NCI-H526 treated with DMSO at 0.1 percent for 48 hours (cell line): ENCODE results near the gene NFATC1.

Source experiments
- DNase-seq: peaks from one replicate; lab custom pipeline; 2025; lab: John Stamatoyannopoulos, UW

The NFATC1 gene

GRCh38 chr18:79540161-79540903 is 144.6 kb downstream of the NFATC1 start:
- DNase-seq = no peak

- DNase-seq = no peak
These were observed 145.2 kb downstream of the NFATC1 start for GRCh38 chr18:79540904-79541282.

DNA sequence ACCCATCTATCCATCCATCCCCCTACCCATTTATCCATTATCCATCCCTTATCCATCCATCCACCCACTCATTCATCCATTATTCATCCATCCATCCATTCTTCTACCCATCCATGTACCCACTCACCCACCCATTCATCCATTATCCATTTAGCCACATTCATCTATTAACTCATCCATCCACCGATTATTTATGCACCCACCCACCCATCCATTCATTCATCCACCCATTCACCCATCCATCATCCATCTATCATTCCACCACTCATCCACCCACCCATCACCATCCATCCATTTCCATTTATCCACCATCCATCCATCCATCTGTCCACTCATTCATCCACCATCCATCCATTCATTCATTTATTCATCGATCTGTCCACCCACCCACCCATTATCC is 146.5 kb downstream of the NFATC1 start:
- no peak for DNase-seq

- no peak for DNase-seq
These were observed 147.4 kb downstream of the NFATC1 start for GRCh38 chr18:79542876-79543750.

DNA sequence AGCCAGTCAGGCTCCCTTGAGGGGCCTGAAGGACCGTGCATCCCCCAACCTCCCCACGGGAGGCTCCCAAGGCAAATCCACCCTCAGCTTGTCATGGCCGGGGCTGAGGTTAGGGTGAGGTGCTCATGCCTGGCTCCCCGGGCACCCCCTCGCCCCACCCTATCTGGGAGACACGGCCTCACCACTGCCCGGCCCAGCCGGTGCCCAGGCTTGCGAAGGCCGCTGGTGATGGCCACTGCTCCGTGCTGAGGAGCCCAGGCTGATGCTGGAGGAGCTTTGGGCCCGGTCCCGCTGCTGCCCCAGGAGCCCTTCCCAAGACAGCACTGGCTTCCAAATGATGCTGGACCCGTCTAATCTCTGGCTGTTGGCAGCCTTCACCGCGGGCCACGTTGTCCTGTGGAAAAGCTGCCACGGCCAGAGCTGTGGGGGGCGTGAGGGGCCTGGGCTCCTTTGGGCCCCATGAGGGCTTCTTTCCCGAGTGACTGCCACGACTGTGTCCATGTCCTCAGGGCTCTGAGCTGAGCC is 148.2 kb downstream of the NFATC1 start:
- no peak for DNase-seq

DNA sequence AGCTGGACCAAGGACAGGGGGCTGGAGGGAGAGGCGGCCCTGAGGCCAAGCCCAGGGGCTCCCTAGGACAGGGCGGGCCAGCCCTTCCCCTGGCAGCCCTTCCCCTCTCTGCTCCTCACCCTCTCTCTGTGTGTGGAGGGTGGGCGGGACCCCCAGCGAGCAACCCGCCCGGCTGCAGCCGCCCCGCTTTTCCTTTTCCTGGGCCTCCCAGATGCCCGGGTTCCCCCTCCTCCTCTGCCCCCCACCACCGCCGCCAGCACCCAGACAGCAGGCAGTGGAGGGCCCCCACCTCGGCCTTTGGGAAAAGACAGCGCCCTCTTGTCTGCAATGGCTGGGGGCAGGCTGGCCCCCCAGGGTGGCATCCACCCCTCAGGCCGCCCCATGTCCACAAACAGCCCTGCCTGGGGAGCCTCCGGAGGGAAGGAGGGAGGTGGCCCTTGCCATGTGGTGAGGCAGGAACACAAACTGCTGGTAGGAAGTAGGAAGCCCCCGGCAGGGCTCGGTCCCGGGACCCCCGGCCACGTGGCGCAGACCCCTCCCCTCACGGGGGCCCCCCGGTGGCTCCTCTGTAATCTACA is 148.7 kb downstream of the NFATC1 start:
- no peak for DNase-seq

DNA sequence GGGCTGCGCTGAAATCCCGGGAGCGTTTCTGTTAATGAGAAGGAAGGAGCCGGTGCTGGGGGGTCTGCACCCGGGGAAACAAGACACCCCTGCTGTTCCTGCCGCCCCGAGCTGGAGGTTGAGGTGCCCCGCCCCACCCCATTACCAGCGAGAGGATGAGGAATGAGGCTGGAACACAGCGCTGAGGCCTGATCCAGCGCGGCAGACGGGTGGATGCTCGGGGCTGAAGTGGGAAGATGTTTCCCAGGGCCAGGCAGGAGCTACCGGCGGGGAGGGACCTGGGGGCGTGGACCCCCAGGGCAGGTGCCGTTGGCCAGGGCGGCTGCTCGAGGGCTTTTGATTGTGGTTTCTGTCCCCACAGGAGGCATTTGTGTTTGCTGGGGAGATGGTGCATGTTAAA is 149.5 kb downstream of the NFATC1 start:
- DNase-seq = no peak

DNA sequence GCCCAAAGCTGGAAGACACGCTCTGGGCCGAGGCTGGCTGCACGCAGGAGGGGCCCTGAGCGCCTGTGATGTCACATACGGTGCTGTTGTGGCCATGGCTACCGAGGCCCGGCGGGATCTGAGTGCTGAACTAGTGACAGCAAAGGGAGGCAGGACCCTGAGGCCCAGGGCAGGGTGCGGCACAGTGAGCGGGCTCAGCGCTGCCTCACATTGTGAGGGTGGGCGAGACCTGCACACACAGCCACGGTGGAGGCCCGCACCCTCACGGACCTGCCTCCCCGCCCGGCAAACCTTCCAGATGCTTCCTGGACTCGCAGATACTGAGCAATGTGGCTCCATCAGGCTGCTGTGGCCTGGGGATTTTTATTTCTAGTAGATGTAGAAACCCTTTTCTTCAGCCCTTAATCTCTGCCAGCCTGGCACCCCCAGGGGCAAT is 150.0 kb downstream of the NFATC1 start:
- DNase-seq = no peak

- no peak for DNase-seq
These were observed 151.1 kb downstream of the NFATC1 start for GRCh38 chr18:79546781-79547272.

- no peak for DNase-seq
These were observed 151.8 kb downstream of the NFATC1 start for GRCh38 chr18:79547413-79548076.

DNA sequence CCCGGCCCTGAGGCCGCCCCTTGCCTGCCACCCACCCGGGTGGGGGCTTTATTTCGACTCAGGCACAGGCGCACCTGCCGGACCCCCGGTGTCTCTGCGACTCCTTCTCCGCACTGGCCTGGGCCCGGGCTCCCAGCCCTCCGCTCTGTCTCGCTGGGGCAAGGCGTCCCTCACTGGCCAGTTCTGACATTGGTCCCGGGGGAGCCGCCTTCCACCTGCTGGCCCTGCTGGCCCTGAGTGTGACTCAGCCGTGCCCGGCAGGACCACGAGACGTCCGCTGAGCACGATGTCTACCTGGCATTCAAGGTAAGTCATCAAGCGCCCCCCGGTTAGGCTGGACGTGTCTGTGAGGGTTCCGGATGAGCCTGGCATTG is 152.3 kb downstream of the NFATC1 start:
- no peak for DNase-seq

- DNase-seq = no peak
These were observed 152.9 kb downstream of the NFATC1 start for GRCh38 chr18:79548621-79548985.

DNA sequence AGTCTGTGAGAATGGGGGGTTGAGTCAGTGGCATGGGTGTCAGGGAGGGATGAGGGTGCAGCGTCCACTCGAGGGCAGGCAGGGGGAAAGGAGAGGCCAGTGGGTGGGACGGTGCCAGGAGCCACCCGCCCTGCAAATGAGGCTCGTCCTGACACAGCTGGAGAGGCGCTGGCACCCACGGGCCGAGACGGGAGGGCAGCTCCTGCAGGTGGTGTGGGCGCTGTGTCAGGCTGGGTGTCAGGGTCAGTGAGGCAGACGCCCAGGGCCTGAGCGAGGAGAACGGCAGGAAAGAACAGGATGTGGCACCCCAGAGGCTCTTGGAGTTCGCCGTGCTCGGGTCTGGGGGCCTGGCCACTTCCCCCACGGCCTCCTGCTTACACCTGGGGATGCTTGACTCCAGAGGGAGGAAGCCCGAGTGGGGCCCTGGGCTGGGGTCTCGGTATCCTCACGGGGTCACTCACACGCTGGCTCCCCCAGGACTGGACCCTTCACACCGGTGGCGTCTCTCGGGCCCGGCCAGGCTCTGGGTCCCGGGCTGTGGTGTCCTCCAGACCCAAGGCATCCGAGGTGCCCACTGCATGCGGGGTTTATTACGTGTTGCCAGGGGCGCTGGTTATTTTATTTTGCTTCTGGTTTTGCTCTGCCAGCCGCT is 153.4 kb downstream of the NFATC1 start:
- DNase-seq = no peak

DNA sequence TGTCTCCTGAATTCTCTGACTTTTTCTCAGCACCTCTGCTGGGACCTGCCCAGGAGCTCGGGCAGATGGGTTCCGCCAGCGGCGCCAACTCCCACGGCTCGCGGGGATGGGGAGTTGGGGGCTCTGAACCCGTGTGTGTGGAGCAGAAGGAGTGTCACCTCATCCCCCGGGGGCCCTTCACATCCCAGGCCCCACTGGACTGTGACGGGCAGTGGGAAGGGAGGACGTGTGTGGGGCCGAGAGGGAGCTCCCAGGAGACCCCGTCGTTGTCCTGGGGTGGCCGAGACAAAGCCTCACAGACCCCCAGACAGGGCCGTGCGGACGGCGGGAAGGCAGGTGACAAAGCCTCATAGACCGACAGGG is 153.9 kb downstream of the NFATC1 start:
- no peak for DNase-seq

GRCh38 chr18:79552140-79552631 is 156.5 kb downstream of the NFATC1 start:
- DNase-seq = no peak

- no peak for DNase-seq
These were observed 157.0 kb downstream of the NFATC1 start for GRCh38 chr18:79552696-79553095.

DNA sequence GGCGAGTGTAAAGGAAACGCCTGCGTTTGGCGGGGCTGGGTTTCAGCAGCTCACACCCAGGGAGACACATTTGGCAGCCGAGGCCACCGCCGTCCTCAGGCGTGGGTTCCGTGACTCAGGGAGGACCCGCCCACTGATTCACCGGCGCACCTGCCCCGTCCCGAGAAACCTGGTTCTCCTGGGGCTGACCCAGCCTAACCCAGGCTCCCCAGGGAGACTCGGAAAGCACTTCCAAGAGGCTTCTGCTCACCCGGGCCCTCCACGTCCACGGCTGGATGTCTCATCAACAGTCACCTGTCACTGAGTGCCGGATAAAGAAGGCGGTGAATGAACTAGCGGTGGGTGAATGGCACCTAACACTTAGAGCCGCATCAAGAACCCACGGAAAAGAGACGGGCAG is 157.4 kb downstream of the NFATC1 start:
- no peak for DNase-seq

GRCh38 chr18:79553696-79554095 is 158.0 kb downstream of the NFATC1 start:
- no peak for DNase-seq

DNA sequence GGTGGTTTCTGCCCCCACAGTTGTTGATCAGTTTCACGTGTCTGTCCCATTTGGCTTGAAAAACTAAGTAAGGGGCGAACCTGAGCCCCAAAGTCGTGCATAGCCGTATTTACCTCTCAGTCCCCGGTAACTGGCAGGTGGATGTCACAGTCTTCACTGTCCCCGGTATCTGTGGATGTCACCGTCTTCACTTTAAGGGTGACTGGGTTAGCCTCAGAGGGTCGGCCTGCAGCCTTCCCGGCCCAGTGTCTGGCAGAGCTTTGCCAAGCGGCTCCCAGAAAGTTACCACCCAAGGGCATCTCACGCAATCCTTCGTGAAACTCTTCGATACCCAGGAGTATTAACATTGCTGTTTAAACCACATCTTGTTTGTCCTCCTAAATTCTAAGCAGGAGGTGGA is 158.6 kb downstream of the NFATC1 start:
- no peak for DNase-seq

DNA sequence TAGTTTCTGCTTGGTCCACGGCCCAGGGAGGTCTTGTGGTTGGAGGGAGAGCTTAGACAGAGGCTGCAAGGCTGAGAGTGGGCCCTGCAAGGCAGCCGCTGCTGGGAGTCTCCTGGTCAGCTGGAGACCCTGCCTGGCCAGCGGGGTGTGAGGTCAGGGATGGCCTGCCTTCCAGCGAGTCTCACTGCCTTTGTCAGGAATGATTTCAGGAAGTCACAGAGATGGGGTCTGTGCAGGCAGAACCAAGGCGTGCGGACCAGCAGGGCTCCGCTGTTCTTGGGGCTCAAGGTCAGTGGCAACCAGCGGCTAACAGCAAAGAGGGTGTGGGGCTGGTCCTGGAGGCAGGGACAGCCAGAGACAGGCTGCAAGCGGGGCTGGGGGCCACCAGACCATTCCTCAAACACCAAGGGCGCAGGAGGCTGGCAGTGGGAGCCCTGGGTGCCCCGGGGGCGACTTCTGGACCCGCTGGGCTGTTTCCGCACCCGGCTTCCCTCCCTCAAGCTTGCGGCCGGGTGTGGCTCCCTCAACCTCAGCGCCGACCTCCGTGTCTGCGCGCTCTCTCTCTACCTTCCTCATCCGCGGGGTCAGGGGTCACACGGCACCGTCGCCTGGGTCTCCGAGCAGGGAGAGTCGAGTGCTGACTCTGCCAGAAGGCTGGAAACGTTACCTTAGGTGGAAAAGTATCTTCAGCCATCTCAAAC is 159.4 kb downstream of the NFATC1 start:
- DNase-seq = no peak

DNA sequence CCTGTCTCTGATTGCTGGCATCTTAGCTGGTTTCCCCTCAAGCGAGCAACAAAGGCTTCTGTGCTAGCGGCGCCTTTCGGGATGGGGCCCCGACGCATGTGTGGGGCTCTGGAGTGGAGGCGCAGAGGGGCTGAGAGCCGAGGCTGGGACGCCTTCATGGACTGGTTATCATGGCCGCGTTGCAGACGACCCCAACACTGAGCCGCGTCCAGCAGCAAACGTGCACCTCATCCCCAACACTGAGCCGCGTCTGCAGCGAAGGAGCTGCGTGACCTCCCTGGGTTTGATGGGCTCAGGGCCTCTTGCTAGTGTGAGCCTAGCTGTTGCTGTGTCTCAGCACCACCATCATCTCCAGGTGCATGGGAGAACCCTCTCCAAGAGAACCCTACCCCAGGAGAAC is 160.2 kb downstream of the NFATC1 start:
- no peak for DNase-seq
